ENCODE results near the gene PRCP. TPM values are rescaled to one million over a fixed set of nuclear protein-coding genes. Genes with fewer than 3 reads are reported as not detected.

The PRCP gene
- total and polyA plus RNA-seq, 12 donors: 29.9 to 196 (median 133) TPM

- Histone ChIP-seq H3K27me3 (no peaks in the 10 kb centered on the region), H3K4me1 (replicated peaks in 1 of 2) (no peaks in the 10 kb centered on the region), H3K27ac (no peak overlapping the region), H3K9me3 (replicated peaks in 1 of 3) (no peaks in the 10 kb centered on the region), H3K36me3 (replicated peaks in 1 of 2) (no peaks in the 10 kb centered on the region), H3K4me3 (no peak overlapping the region)
- 78 to 80% (median 79%) methylated on average over 7 of the region's 7 CpGs for WGBS, 4 donors
- TF ChIP-seq POLR2A (IDR thresholded peaks at IDR 0.05) (no peak), CTCF (IDR thresholded peaks at IDR 0.05) (no peak)
- intact Hi-C loops (cut with DNase I): loop anchor here (10.0 kb wide), 3 partner anchors 166 to 346 kb away; partner anchors contain the start of genes PCF11 (in 1 of the 2) and RAB30 (in 1 of the 2)
- no peak for DNase-seq
Measured at GRCh38 chr11:82909015-82909640, 8.9 kb upstream of the PRCP start.

GRCh38 chr11:82908311-82908710 lies 8.1 kb upstream of the PRCP start:
- intact Hi-C loops (cut with DNase I): loop anchor here (10.0 kb wide), 3 partner anchors 166 to 346 kb away; partner anchors contain the start of genes PCF11 (in 1 of the 2) and RAB30 (in 1 of the 2)
- no peak overlapping the region for H3K4me3 ChIP-seq
- no peaks in the 10 kb centered on the region for H3K36me3 ChIP-seq (replicated peaks in 1 of 2)
- no peak for DNase-seq
- TF ChIP-seq POLR2A (IDR thresholded peaks at IDR 0.05): no peak
- no peak for TF ChIP-seq CTCF (IDR thresholded peaks at IDR 0.05)
- no peak overlapping the region for H3K27ac ChIP-seq
- H3K27me3 ChIP-seq: no peaks in the 10 kb centered on the region
- no peaks in the 10 kb centered on the region for H3K4me1 ChIP-seq (replicated peaks in 1 of 2)
- H3K9me3 ChIP-seq (replicated peaks in 1 of 3): no peaks in the 10 kb centered on the region

- Histone ChIP-seq H3K27ac (no peak overlapping the region), H3K27me3 (no peaks in the 10 kb centered on the region), H3K4me1 (replicated peaks in 1 of 2) (no peaks in the 10 kb centered on the region), H3K36me3 (replicated peaks in 1 of 2) (no peaks in the 10 kb centered on the region), H3K4me3 (no peak overlapping the region), H3K9me3 (replicated peaks in 1 of 3) (no peaks in the 10 kb centered on the region)
- no peak for DNase-seq
- no peak for TF ChIP-seq POLR2A (IDR thresholded peaks at IDR 0.05)
- TF ChIP-seq CTCF (IDR thresholded peaks at IDR 0.05): no peak
- intact Hi-C loops (cut with DNase I): loop anchor here (10.0 kb wide), 3 partner anchors 167 to 347 kb away; partner anchors contain the start of genes PCF11 (in 1 of the 2) and RAB30 (in 1 of the 2)
- 74 to 94% (median 89%) methylated on average over 5 of the region's 5 CpGs for WGBS, 4 donors
Measured at GRCh38 chr11:82907371-82907770, 7.1 kb upstream of the PRCP start.

GRCh38 chr11:82906931-82907330 lies 6.7 kb upstream of the PRCP start:
- no peaks in the 10 kb centered on the region for H3K27me3 ChIP-seq
- DNase-seq: no peak
- H3K27ac ChIP-seq: no peak overlapping the region
- no peak for TF ChIP-seq CTCF (IDR thresholded peaks at IDR 0.05)
- no peak for TF ChIP-seq POLR2A (IDR thresholded peaks at IDR 0.05)
- no peaks in the 10 kb centered on the region for H3K4me1 ChIP-seq (replicated peaks in 1 of 2)
- WGBS, 4 donors: 36 to 49% (median 42%) methylated on average over 2 of the region's 2 CpGs
- no peaks in the 10 kb centered on the region for H3K9me3 ChIP-seq (replicated peaks in 1 of 3)
- no peak overlapping the region for H3K4me3 ChIP-seq
- intact Hi-C loops (cut with DNase I): loop anchor here (10.0 kb wide), 3 partner anchors 168 to 348 kb away; partner anchors contain the start of genes PCF11 (in 1 of the 2) and RAB30 (in 1 of the 2)
- H3K36me3 ChIP-seq (replicated peaks in 1 of 2): no peaks in the 10 kb centered on the region

All from adrenal gland (tissue), 12 donors.